PC-9 (cell line): ENCODE data around the gene BANF2. TPM values are rescaled to one million over a fixed set of nuclear protein-coding genes. Genes with fewer than 3 reads are reported as not detected.

Experiments
- BruUV-seq: library from RNA; stranded (reverse); fragments of 400-500 nt; replicated peaks from 2 replicates; lab custom pipeline; 2021; lab: Mats Ljungman, UMichigan
- CTCF ChIA-PET: fragments of 300-600 bp; sonication (Branson Sonifier 250); formaldehyde crosslinking; loops from one replicate; lab custom pipeline; 2022; ENCODE audit warnings: antibody characterized with exemption; lab: Charles Lee
- POLR2A ChIA-PET: fragments of 300-600 bp; sonication (Branson Sonifier 250); formaldehyde crosslinking; loops from one replicate; lab custom pipeline; 2022; ENCODE audit warnings: antibody characterized with exemption; ENCODE audit not compliant: unreplicated experiment; lab: Charles Lee
- DNase-seq, 2 experiments: peaks; one replicate each; pipeline versions ENCODE4 v3.0.0 to v3.0.0-alpha.2; 2015 to 2022; ENCODE audit warnings: mixed read lengths in 1 of 2
- H2AFZ ChIP-seq: fragments of 200-600 bp; sonication (generic); 2 replicates; pipeline ENCODE4 v1.8.1; 2017; ENCODE audit warnings: antibody characterized with exemption
- H3F3A ChIP-seq: fragments of 200-600 bp; sonication (generic); 2 replicates; pipeline ENCODE4 v1.8.1; 2017; ENCODE audit warnings: antibody characterized with exemption, mild to moderate bottlenecking, low read depth; ENCODE audit not compliant: insufficient read depth
- H3K27ac ChIP-seq: fragments of 200-600 bp; sonication (generic); 2 replicates; pipeline ENCODE4 v1.6.1; 2016; ENCODE audit warnings: mixed run types
- H3K27me3 ChIP-seq: fragments of 200-600 bp; sonication (generic); 2 replicates; pipeline ENCODE4 v1.6.1; 2016; ENCODE audit warnings: low read depth, mixed run types; ENCODE audit not compliant: insufficient read depth
- H3K36me3 ChIP-seq: fragments of 200-600 bp; sonication (generic); 2 replicates; pipeline ENCODE4 v1.6.1; 2016; ENCODE audit warnings: low read depth, mixed run types
- H3K4me1 ChIP-seq: fragments of 200-600 bp; sonication (generic); replicated peaks from 2 replicates; pipeline ENCODE4 v1.6.1; 2016; ENCODE audit warnings: mixed run types; ENCODE audit not compliant: insufficient read depth
- H3K4me2 ChIP-seq: fragments of 200-600 bp; sonication (generic); 2 replicates; pipeline ENCODE4 v1.6.1; 2017; ENCODE audit warnings: mixed run types
- H3K4me3 ChIP-seq: fragments of 200-600 bp; sonication (generic); 2 replicates; pipeline ENCODE4 v1.6.1; 2016; ENCODE audit warnings: mixed run types
- H3K79me2 ChIP-seq: fragments of 200-600 bp; sonication (generic); 2 replicates; pipeline ENCODE4 v1.6.1; 2017; ENCODE audit warnings: low read depth, mixed run types
- H3K9me2 ChIP-seq: fragments of 200-600 bp; sonication (generic); 2 replicates; pipeline ENCODE4 v1.8.1; 2017; ENCODE audit warnings: mild to moderate bottlenecking; ENCODE audit not compliant: insufficient read depth
- H3K9me3 ChIP-seq: fragments of 200-600 bp; sonication (generic); 2 replicates; pipeline ENCODE4 v1.8.1; 2016; ENCODE audit warnings: low read depth; ENCODE audit not compliant: insufficient read depth
- H4K20me1 ChIP-seq: fragments of 200-600 bp; sonication (generic); 2 replicates; pipeline ENCODE4 v1.8.1; 2017; ENCODE audit not compliant: insufficient read depth
- EZH2 ChIP-seq: fragments of 200-600 bp; sonication (generic); IDR thresholded peaks from 2 replicates; pipeline ENCODE4 v1.8.0; 2017; ENCODE audit warnings: antibody characterized with exemption, low read depth
- intact Hi-C: fragments of 100-400 bp; cut with micrococcal nuclease; formaldehyde crosslinking; loops from one replicate; pipeline ENCODE4 v1.10.0; 2022; ENCODE audit not compliant: unreplicated experiment
- total RNA-seq: library from RNA; stranded (reverse); gene quantifications from 2 replicates; pipeline ENCODE4 v1.2.3, GENCODE V29; 2021
- TF ChIP-seq, protein P1 (sequence below): fragments of 200-600 bp; sonication (generic); conservative IDR thresholded peaks from 2 replicates; pipeline ENCODE4 v1.6.1; 2017; ENCODE audit warnings: mixed run types, antibody characterized with exemption, mild to moderate bottlenecking, moderate library complexity

Gene BANF2
- total RNA-seq, 1 experiment from 2014 or later: not detected

DNA sequence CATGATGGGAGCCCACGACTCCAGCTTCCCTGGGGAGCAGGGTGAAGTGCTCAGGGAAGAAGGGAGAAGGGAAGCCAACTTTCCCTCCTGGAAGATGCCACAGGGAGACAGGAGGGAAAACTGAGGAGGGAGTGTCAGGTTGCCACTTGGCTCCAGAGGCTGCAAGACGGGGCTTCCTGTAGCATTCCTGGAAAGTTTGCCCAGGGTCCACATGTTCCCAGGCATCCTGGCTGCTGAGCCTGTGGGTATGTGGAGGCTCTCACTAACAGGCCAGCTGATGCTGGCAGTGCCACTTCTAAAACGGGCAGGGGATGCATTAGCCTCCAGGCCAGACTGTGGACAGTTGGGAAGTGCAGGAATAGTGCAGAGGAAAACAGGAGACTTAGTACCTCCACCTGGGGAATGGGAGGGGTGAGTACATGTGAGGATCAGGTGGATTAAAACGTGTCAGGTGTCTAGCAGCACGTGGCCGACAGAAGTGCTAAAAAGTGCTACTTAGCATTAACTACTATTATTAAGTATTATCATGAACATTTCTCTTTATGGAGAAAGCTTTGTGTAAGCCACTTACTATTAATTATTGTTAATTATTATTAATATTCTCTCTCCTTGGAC is 33.2 kb downstream of the BANF2 start:
- ChIA-PET CTCF (no interaction called here), POLR2A (no interaction called here)

DNA sequence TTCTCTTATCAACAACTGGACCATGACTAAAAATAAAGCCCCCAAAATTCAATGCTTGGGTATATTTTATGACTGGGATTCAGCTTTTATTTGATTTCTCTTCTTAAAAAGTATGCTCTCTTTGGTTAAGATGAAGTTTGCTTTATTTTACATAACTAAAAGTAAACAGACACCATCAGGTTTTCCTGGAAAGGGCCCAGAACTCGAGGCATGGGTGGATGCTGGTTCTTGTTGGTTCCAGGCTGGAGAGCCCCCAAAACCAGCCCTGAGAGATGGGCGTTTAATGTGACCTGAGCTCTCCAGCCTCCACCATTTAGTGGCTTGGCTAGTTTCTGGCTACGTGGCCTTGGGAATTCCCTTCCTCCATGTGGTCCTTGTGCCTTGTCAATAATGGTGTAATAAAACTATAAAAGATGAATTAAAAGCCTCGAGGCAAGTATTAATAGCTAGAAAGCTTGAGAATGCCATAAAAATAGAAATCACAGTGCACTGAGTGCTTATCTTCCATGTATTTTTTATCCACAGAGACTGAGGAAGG is 34.1 kb downstream of the BANF2 start:
- no peak overlapping the region for H2AFZ ChIP-seq
- H3K27me3 ChIP-seq: peaks cover 6% of the 10 kb centered on the region; the same call in 1 of the 2 replicates
- no TSS peak for BruUV-seq
- TF ChIP-seq, protein P1, sequence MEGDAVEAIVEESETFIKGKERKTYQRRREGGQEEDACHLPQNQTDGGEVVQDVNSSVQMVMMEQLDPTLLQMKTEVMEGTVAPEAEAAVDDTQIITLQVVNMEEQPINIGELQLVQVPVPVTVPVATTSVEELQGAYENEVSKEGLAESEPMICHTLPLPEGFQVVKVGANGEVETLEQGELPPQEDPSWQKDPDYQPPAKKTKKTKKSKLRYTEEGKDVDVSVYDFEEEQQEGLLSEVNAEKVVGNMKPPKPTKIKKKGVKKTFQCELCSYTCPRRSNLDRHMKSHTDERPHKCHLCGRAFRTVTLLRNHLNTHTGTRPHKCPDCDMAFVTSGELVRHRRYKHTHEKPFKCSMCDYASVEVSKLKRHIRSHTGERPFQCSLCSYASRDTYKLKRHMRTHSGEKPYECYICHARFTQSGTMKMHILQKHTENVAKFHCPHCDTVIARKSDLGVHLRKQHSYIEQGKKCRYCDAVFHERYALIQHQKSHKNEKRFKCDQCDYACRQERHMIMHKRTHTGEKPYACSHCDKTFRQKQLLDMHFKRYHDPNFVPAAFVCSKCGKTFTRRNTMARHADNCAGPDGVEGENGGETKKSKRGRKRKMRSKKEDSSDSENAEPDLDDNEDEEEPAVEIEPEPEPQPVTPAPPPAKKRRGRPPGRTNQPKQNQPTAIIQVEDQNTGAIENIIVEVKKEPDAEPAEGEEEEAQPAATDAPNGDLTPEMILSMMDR: no peak
- no peak for TF ChIP-seq EZH2
- H3K9me2 ChIP-seq: no peaks in the 10 kb centered on the region
- no peak overlapping the region for H3K27ac ChIP-seq
- H4K20me1 ChIP-seq: no peaks in the 10 kb centered on the region
- H3K4me2 ChIP-seq: no peak overlapping the region
- ChIA-PET CTCF (no interaction called here), POLR2A (no interaction called here)
- no peaks in the 10 kb centered on the region for H3K4me1 ChIP-seq
- H3K4me3 ChIP-seq: no peak overlapping the region
- H3K9me3 ChIP-seq: 0 out of 2 replicates have a peak, but pooled peaks cover 3% of the 10 kb centered on the region
- no peaks in the 10 kb centered on the region for H3K36me3 ChIP-seq
- H3F3A ChIP-seq: no peaks in the 10 kb centered on the region
- no peak for DNase-seq
- intact Hi-C loops: no loop called here
- no peaks in the 10 kb centered on the region for H3K79me2 ChIP-seq

More for the DNA sequence above, 33.2 kb downstream of the BANF2 start:
- Histone ChIP-seq H3K4me1 (no peaks in the 10 kb centered on the region), H3K4me3 (no peak overlapping the region), H3K9me3 (0 out of 2 replicates have a peak, but pooled peaks cover 3% of the 10 kb centered on the region), H3K27ac (no peak overlapping the region), H4K20me1 (no peaks in the 10 kb centered on the region), H3K4me2 (no peak overlapping the region), H3K79me2 (no peaks in the 10 kb centered on the region), H3K9me2 (no peaks in the 10 kb centered on the region), H2AFZ (no peak overlapping the region), H3K36me3 (no peaks in the 10 kb centered on the region), H3F3A (no peaks in the 10 kb centered on the region), H3K27me3 (peaks cover 6% of the 10 kb centered on the region; the same call in 1 of the 2 replicates)
- TF ChIP-seq EZH2: no peak
- TF ChIP-seq, protein P1: no peak
- DNase-seq: no peak
- no TSS peak for BruUV-seq
- intact Hi-C loops: no loop called here

DNA sequence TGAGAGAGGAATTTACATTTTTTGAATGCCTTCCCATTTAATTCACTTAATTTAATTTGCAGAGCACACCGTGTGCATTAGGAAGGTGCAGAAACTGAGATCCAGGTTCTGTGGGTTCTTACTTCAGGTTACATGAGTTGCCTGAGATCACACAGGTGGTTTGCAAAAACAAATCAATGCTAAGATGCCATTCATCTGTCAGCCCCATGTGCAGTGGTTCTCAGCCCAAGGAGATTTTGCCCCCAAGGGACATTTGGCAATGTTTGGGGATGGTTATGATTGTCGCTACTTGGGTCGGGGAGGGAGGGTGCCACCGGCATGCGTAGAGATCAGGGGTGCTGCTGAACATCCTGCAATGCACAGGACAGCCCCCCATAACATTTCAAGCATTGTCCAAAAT is 34.6 kb downstream of the BANF2 start:
- Histone ChIP-seq H2AFZ (no peak overlapping the region), H3K27ac (no peak overlapping the region), H3K4me3 (no peak overlapping the region), H3K4me2 (no peak overlapping the region), H3F3A (no peaks in the 10 kb centered on the region), H3K9me2 (no peaks in the 10 kb centered on the region), H4K20me1 (no peaks in the 10 kb centered on the region), H3K27me3 (peaks cover 5% of the 10 kb centered on the region; the same call in 1 of the 2 replicates), H3K36me3 (no peaks in the 10 kb centered on the region), H3K79me2 (no peaks in the 10 kb centered on the region), H3K9me3 (0 out of 2 replicates have a peak, but pooled peaks cover 3% of the 10 kb centered on the region), H3K4me1 (no peaks in the 10 kb centered on the region)
- TF ChIP-seq, protein P1: no peak
- no peak for TF ChIP-seq EZH2
- ChIA-PET POLR2A (no interaction called here), CTCF (no interaction called here)
- intact Hi-C loops: no loop called here
- BruUV-seq: no TSS peak
- DNase-seq: no peak
